Fibroblast of the conjunctiva (primary cell): ENCODE data around the gene ZNF653.
"Not testable (repeated sequence)": the region's sequence is repeated elsewhere in the genome, so short reads cannot be mapped to it uniquely, and the experiment has no call there.

ENCODE experiments used
- DNase-seq: peaks from one replicate; pipeline ENCODE4 v3.0.0-alpha.2; 2010; ENCODE audit warnings: low read depth

ZNF653 gene

GRCh38 chr19:11456659-11457058, 49.0 kb downstream of the ZNF653 start:
- DNase-seq = no peak

- not testable (repeated sequence) for DNase-seq
These were observed 50.4 kb downstream of the ZNF653 start for GRCh38 chr19:11455233-11455554.

GRCh38 chr19:11453468-11454341, 51.9 kb downstream of the ZNF653 start:
- no peak for DNase-seq

- no peak for DNase-seq
These were observed 52.9 kb downstream of the ZNF653 start for GRCh38 chr19:11452620-11453310.

DNA sequence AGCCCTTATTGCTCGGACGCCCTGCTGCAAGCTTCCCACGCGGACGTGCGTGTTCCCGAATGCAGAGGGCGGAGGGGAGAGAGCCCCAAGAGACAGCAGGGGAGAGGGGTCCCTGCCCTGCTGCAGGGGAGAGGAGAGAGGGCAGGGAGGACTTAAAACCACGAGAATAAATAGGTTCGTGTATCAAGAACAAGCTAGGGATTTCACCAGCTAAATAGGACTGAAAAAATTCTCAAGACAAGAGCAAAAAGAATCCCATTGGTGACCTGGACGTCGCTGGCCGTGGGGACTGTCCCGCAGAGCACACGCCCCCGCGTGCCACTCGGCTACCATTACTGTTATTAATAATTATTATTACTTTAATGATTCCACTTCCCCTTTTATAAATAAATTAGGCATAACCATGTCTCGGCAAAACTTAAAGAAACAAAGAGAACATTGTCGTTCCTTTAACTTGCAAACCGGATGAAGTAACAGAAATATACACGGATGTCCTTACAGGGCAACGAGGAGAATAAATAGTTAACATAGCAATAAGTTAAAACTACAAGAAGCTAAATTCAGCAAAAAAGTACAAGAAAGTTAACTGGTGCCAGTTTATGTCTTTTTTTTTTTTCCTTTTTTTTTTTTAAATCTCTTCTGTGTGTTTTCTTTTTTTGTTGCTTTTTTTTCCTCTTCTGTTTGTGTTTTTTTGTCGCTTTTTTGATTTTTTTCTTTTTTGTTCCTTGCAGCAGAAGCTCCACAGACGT, 53.6 kb downstream of the ZNF653 start:
- DNase-seq = no peak

DNA sequence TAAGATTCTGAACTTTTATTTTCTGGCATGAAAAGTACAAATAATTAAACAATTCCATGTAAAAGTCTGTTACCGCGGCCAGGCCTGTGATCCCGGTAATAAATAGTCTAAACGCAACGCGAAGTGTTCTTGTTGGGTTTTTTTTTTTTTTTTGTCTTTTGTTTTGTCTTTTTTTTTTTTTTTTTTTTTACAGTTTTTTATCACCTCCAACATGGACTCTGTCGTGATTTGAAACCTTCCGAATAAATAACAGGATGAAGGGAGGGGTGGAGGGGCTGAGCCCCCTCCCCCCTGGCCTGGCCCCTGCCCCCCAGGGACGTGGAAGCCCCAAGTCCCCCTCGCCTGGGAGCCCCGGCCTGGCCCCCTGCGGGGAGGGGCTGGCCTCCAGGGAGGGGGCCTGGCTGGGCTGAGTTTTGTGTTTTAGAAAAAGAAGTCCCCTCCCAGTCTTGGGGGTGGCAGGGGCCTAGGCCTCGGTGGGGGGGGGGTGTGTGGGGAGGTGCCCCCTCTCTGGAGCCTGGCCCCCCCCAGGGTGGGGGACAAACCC, 54.2 kb downstream of the ZNF653 start:
- DNase-seq = no peak

DNA sequence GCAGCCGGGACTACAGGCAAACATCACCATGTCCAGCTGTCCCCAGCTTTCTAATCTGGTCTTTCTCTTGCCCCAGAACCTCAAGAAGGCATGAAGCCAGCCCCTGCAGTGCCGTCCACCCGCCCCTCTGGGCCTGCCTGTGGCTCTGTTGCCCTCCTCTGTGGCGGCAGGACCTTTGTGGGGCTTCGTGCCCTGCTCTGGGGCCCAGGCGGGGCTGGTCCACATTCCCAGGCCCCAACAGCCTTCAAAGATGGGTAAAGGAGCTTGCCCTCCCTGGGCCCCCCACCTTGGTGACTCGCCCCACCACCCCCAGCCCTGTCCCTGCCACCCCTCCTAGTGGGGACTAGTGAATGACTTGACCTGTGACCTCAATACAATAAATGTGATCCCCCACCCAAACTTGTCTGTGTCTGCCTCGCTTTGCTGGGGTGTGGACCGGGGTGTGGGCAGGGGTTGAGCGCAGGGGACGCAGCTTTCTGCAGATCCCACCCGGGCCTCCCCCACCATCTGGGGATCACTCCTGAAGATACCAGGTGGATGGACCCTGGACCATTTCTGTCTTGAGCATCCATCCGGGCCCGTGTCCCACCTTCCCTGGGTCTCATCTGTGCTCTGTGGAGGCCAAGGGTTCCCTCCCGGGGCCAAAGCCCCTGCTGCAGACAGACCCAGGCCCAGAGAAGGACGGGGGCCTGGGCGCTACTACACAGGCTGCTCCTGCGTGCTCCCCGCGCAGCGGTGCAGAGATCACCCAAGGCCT, 54.9 kb downstream of the ZNF653 start:
- no peak for DNase-seq

GRCh38 chr19:11448923-11449554, 56.6 kb downstream of the ZNF653 start:
- DNase-seq = no peak

- no peak for DNase-seq
These were observed 57.2 kb downstream of the ZNF653 start for GRCh38 chr19:11448410-11448809.

DNA sequence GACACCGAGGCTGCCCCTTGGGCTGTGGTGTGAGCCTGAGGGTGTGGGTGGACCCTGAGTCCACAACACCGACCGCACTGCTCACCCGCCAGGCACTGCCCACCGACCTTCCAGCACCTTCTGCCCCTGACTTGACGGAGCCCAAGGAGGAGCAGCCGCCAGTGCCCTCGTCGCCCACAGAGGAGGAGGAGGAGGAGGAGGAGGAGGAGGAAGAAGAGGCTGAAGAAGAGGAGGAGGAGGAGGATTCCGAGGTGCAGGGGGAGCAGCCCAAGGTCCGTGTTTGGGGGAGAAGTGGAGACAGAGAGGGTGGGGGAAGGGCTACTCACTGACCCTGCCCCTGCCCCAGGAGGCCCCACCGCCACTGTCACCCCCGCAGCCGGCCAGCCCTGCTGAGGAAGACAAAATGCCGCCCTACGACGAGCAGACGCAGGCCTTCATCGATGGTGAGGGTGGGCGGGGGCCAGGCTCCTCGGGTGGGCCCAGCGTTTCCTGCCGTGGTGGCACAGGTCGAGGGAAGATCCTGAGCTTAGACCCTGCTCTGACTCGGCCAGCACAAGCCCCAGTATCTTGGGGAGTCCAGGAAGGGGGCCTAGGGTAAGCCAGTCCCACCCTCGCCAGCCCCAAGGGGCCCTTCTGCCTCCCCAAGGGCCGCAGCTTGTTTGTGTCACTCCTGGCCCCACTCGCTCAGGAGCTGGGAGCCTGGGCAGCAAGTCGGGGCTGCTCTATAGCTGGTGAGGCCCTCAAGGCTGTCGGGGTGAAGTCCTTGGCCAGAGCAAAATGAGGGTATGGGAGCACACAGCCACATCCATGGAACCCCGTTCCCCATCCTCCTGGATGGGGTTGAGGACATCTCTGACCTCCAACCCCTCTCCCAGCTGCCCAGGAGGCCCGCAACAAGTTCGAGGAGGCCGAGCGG, 58.0 kb downstream of the ZNF653 start:
- DNase-seq = no peak

DNA sequence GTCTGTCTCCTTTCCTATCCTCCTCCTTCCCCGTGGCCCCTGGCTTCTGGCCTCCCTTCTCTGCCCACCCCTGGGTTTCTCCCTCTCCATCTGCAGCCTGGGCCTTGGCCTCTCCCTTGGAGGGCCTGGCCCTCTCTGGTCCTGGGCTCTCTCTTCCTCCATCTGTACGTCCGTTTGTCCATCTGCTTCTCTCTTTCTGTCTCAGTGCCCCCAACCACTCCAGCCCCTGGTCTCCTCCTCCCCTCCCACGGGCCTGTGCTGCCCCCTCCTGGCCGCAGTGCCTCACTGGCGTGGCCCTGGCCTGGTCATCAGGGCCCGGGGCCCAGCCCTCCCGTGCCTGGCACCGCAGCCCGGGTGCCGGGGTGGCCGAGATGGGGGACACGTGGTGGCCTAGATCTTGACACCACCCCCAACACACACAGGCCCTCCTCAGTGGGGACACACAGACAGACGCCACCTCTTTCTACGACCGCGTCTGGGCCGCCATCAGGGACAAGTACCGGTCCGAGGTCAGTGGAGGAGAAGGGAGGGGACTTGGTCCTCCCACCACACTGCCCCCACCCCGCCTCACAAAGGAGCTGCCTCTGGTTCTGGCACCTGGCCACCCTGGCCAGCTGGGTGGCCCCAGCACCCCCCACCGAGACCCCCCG, 58.9 kb downstream of the ZNF653 start:
- DNase-seq = no peak

DNA sequence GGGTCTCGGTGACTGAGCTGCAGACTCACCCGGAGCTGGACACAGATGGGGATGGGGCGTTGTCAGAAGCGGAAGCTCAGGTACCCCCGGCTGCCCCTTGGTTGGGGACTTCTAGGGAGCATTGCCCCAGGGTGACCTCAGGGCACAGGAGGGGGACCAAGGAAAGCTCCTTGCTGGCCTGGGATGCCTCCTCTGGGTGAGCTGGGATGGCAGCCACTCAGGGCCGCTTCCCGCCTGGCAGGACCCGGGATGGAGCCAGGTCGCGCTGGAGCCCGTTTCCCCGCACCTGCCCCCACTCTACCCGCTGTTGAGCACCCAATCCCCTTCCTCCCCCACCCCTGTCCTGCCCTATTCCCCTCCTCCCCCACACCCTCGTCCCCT, 59.4 kb downstream of the ZNF653 start:
- no peak for DNase-seq

DNA sequence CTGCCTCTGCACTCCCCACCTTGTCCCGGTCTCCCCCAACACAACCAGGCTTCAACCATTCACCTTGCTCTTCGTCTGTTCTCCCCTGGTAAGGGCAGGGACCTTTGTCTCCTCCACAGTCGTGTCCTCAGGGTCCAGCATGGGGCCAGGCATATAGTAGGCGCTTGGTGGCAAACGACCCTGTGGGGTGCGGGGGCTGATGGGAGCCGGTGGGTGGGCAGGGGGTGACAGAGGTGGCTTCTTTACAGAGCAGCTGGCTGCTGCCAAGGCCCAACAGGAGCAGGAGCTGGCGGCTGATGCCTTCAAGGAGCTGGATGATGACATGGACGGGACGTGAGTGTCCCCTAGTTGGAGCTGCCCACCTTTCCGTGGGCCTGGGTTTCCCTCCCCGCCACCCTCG, 60.5 kb downstream of the ZNF653 start:
- no peak for DNase-seq

- no peak for DNase-seq
These were observed 61.6 kb downstream of the ZNF653 start for GRCh38 chr19:11444059-11444458.

DNA sequence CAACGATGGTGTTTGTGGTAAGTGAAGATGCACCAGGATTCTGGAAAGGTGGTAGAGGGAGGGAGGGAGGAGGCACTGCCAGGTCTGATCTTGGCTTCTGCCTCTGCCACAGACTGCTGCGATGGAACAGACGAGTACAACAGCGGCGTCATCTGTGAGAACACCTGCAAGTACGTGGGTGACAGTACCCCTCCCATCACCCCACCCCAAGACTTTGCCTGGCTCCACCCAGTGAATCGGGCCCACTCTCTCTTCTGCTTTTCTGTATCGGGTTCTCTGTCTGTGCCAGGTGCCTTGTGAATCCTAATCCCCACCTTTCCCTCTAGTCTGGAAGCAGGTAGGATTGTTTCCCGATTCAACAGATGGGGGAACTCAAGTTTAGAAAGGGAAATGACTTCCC, 67.7 kb downstream of the ZNF653 start:
- DNase-seq = no peak

GRCh38 chr19:11435833-11436313, 69.8 kb downstream of the ZNF653 start:
- DNase-seq = no peak

DNA sequence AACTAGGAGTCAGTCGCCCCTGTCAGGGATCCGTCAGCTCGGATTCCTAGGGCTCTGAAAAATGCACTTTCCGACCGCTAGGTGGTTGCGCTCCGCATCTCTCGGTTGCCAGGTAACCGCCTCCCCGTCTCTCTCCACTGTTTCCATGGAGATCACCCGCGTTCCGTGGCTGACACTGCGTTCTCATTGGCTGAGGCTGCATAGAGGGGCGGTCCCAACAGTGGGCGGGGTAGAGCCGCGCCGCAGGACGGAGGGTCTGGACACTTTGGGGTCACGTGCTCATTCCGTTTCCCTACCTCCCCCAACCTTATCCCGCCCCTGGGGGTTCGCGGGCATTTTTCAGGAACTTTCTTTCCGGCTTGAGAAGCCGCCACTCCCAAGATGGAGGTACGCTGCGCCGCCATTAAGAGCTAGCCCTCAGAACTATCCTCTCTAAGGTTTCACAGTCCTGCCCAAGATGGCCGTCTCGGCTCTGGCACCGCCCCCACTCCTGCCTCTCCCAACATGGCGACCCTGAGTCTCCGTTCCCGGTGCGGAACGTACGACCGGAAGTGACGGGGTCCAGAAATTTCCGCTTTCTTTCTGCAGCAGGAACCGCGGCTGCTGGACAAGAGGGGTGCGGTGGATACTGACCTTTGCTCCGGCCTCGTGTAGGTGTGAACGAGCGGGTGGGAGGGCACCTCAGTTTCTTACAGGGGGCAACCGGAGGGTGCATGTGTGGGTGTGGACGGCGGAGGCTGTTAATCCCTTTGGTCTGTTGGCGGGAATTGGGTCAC, 70.4 kb downstream of the ZNF653 start, which contains the start of the genes ODAD3 and PRKCSH:
TSS of gene ODAD3 (minus strand) at position 65 of the 776 bp plus-strand sequence. CDS start 105 bp downstream, outside the sequence.
TSS of gene PRKCSH (plus strand) at position 579 of the 776 bp plus-strand sequence. CDS start 483 bp downstream, outside the sequence.
- DNase-seq = peak; percentile 100

DNA sequence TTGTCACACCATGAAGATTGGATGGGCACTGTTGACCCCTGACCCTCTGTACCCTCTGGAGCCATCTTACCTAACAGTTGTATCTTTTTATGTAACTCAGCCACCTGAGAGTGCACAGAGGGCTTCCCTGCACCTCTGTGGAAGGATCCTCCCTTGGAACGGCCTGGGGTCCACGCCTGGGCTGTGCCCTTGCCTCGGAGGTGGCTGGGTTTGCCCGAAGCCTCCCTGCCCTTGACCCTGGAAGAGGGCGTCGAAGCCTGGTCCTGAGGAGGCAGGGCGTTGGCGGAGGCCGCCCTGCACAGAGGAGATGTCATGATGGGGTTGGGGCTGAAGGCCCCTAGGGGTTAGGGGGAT, 71.0 kb downstream of the ZNF653 start:
- no peak for DNase-seq

- DNase-seq = not testable (repeated sequence)
These were observed 72.1 kb downstream of the ZNF653 start for GRCh38 chr19:11433526-11433925.
